Epithelial cell of esophagus (primary cell): ENCODE results near the gene ADAMTS12.
A peak's percentile ranks its signal among the peaks of the same experiment; 100 is the strongest.

Experiments
- DNase-seq: peaks from one replicate; pipeline ENCODE4 v3.0.0; 2010; ENCODE audit warnings: low read depth
- H3K4me3 ChIP-seq: 2 replicates; pipeline ENCODE4 v1.5.1; 2011; ENCODE audit warnings: mild to moderate bottlenecking, low read length, control low read depth
- TF ChIP-seq, protein P1 (sequence below): IDR thresholded peaks from 2 replicates; pipeline ENCODE4 v1.5.1; 2011; ENCODE audit warnings: low read depth, mild to moderate bottlenecking, low read length, control low read depth, inconsistent platforms; ENCODE audit not compliant: insufficient read depth; ENCODE audit errors: missing control alignments

The ADAMTS12 gene

DNA sequence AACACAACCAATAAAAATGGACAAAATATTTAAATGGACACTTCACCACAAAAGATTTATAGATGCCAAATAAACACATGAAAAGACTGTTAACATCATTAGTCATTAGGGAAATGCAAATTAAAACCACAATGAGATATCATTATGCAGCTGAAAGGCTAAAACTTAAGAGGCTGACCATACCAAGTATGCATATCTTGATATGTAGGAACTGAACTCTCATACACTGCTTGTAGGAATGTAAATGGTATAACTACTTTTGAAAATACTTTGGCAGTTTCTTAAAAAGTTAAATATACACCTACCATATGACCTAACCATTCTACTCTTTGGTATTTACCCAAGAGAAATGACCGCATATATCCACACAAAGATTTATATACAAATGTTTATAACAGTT, 13.6 kb upstream of the ADAMTS12 start:
- TF ChIP-seq, protein P1, sequence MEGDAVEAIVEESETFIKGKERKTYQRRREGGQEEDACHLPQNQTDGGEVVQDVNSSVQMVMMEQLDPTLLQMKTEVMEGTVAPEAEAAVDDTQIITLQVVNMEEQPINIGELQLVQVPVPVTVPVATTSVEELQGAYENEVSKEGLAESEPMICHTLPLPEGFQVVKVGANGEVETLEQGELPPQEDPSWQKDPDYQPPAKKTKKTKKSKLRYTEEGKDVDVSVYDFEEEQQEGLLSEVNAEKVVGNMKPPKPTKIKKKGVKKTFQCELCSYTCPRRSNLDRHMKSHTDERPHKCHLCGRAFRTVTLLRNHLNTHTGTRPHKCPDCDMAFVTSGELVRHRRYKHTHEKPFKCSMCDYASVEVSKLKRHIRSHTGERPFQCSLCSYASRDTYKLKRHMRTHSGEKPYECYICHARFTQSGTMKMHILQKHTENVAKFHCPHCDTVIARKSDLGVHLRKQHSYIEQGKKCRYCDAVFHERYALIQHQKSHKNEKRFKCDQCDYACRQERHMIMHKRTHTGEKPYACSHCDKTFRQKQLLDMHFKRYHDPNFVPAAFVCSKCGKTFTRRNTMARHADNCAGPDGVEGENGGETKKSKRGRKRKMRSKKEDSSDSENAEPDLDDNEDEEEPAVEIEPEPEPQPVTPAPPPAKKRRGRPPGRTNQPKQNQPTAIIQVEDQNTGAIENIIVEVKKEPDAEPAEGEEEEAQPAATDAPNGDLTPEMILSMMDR = no peak
- H3K4me3 ChIP-seq = no peak overlapping the region
- DNase-seq = no peak

DNA sequence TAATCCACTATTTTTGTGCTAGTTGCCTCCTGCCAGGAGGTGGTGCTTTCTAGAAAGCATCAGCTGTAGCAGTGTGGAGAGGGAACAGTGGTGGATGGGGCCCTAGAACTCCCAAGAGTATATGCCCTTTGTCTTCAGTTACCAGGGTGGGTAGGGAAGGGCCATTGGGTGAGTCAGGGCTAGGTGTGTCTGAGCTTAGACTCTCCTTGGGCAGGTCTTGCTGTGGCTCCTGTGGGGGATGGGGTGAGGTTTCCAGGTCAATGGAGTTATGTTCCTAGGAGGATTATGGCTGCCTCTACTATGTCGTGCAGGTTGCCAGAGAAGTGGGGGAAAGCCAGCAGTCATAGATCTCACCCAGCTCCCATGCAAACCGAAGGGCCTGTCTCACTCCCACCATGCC, 11.3 kb upstream of the ADAMTS12 start:
- DNase-seq = peak; percentile 24
- no peak overlapping the region for H3K4me3 ChIP-seq
- TF ChIP-seq, protein P1 = no peak

DNA sequence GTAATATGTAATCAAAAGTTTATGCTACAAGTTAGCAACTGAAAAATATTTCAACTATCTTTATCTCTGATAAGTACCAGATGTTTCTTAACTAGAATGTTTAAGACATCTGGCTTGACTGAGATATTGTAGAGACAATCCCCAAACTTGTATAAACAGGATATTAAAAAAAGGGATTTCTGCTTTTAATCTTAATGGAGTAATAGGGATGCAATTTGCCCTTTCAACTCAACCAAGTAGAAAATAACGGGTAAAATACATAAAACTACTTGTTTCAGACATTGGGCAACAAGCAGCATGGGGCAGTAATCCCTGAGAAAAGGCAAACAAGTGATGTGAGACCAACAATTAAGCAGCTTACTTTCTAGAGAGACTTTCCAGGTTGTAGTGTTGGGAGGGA, 9.4 kb upstream of the ADAMTS12 start:
- DNase-seq = no peak
- TF ChIP-seq, protein P1 = no peak
- no peak overlapping the region for H3K4me3 ChIP-seq

DNA sequence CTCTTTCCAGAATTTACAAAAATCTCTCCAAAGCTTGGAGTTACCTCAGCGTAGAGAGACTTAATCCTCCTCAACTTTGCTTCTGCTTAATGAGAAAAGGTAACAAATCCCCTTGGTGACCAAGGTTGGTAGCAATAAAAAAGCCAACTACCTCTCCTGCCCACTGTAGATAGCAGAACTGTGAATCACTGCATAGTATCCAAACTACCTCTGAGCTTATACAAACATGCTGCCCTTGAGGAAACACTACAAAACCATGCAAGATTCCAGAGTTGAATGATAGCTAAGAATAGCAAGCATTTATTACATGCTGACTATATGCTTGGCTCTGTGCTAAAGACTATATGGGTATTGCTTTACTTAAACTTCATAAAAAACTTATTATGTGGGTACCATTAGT, 2.8 kb upstream of the ADAMTS12 start:
- no peak overlapping the region for H3K4me3 ChIP-seq
- DNase-seq = no peak
- TF ChIP-seq, protein P1 = no peak

DNA sequence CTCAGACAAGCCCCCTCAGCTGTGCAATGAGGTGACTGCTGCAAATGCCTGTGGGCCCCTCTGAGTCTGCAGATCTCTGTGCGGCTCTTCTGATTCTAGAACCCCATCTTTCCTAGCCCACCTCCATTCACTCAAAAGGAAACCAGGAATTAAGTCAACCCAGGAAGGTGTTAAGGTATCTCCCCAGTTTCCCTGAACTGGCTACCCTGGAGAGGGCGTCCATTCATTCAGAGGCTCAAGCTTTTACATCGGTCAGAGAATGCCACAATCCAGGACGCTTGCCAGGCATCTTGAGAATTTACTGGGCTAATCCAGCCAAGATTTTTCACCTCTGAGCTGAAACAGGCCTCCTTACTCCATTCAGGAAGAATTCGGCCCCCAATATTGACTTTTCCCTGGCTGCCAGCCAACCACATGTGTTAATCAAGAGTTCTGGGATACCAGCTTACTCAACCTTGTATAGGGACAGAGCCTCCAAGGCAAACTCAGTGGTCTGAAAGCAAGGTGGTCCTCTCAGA, 889 bp upstream of the ADAMTS12 start:
- peak; percentile 5 for DNase-seq
- TF ChIP-seq, protein P1 = no peak
- H3K4me3 ChIP-seq = no peak overlapping the region

DNA sequence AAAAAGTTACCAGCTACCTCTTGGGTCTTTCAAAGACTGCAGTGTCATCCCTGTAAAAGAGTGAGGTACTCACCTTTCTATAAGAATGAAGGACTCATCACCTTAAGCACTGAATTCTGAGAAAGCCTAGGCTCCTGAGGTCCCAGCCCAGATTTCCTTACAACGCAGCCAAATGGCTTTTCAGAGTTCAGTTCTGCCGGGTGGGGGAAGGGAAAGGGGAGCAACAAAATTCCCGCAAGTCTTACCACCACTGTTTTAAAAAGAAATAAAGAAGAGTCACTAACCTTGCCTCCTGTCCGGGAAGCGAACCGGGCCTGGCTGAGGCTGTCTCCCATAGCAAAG, 373 bp downstream of the ADAMTS12 start:
- H3K4me3 ChIP-seq = no peak overlapping the region
- DNase-seq = no peak
- TF ChIP-seq, protein P1 = no peak

DNA sequence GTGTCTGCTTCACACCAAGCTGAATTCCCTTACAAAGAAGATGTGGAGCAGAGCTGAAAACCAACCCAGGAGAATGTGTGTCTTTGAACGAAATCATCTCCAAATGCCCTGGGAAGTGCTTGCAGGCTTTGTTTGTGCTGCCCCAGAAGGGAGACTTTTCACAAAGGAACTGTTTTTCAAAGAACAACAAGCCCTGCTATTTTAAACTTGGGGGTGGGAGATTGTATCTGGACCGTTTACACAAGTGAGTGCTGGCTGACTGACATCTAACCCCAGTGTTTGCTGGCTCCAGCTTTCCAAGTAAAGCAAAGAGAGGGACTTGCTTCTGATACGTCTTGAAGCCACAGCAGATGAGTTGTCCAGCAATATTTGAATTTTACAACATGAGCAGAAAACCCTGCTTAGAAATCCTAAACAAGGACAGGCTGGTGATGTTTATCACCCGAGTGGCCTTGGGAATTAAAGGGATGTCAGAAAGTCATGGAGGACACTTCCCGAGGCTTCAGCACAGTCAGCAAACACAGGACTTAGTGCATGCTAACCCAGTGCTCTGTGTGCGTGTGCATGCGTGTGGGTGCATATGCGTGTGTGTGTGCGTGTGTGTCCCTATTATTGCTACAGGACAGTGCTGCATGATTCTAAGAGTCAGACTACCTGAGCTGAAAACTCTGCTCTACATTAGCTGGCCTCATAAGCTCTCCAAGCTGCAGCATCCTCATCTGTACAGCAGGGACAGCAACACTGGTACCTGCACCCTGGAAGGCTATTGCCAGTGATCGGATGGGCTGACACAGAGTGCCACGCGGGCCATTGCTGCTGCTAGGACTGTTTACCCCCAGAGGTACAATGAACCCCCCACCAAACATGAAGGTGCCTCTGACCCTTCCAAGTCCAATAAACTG, 1.4 kb downstream of the ADAMTS12 start:
- no peak for DNase-seq
- no peak overlapping the region for H3K4me3 ChIP-seq
- TF ChIP-seq, protein P1 = no peak
